B cell (primary cell): Measurements from ENCODE around the gene ABCG1.

ENCODE experiments used
- EZH2 ChIP-seq: IDR thresholded peaks from 2 replicates; pipeline ENCODE4 v1.6.1; 2012; ENCODE audit warnings: borderline replicate concordance, low read depth, mild to moderate bottlenecking, moderate library complexity, low read length; ENCODE audit not compliant: insufficient read depth, poor library complexity, severe bottlenecking
- TF ChIP-seq, protein P1 (sequence below): fragments of 200-600 bp; IDR thresholded peaks from one replicate; pipeline ENCODE4 v1.8.0; 2022; ENCODE audit warnings: antibody characterized with exemption, mild to moderate bottlenecking

DNA sequence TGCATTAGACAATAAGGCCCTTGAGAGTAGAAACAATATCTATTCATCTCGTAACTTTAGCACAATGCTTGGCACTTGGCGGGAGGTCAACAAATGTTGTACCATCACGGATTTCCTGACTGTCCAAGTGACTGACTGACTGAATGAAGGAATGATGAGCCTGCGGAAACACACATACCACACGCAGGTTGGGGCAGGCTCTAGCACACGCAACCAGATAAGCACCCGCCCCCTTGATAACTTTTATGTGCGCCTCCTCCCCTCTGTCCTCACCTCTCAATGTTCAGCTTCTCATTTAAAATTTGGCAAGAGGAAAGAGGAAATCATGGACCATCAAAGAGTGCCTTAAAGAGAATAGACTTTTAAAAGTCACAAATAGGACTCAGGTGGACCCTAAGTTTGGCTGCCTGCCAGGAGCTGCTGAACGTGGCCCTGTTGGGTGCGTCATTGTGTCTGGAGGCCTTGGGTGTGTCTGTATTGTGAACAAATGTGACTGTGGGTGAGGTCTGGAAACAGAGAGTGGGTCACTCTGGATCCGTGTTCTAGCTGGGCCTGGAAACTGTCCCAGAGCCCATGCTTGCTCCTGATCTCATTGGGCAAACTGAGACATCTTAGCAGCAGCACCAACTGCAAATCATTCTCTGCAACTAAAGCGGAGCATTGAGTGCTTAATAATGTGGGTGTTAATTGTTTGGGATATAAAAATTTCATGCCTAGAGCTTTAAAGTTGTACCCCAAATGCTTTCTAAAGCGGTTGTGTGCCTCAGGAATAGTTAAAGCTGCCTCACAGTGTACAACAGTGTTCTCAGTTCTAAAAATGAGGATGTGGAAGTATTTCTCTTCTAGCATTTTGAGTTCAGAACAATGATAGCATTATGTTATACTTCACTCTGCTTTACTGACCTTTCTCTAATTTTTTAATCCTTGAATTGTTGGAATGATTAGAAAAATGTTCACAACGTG is 47.6 kb upstream of the ABCG1 start:
- TF ChIP-seq, protein P1, sequence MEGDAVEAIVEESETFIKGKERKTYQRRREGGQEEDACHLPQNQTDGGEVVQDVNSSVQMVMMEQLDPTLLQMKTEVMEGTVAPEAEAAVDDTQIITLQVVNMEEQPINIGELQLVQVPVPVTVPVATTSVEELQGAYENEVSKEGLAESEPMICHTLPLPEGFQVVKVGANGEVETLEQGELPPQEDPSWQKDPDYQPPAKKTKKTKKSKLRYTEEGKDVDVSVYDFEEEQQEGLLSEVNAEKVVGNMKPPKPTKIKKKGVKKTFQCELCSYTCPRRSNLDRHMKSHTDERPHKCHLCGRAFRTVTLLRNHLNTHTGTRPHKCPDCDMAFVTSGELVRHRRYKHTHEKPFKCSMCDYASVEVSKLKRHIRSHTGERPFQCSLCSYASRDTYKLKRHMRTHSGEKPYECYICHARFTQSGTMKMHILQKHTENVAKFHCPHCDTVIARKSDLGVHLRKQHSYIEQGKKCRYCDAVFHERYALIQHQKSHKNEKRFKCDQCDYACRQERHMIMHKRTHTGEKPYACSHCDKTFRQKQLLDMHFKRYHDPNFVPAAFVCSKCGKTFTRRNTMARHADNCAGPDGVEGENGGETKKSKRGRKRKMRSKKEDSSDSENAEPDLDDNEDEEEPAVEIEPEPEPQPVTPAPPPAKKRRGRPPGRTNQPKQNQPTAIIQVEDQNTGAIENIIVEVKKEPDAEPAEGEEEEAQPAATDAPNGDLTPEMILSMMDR, result no peak
- no peak for TF ChIP-seq EZH2
